Lung microvascular endothelial cell (primary cell): ENCODE data around the gene TFG. TPM values are rescaled to one million over a fixed set of nuclear protein-coding genes. Genes with fewer than 3 reads are reported as not detected.
"Not testable (repeated sequence)": the region's sequence is repeated elsewhere in the genome, so short reads cannot be mapped to it uniquely, and the experiment has no call there.

Experiments used
- DNase-seq, 2 donors: peaks; one replicate each; pipeline versions ENCODE4 v3.0.0 to v3.0.0-alpha.2; 2010; ENCODE audit warnings: low read depth in 2 of 2
- total RNA-seq: library from RNA; depleted of rRNA; stranded (reverse); fragments of >200 nt; gene quantifications from 2 replicates; pipeline ENCODE4 v1.2.1, GENCODE V29; 2014

Gene TFG
- total RNA-seq, result 36.1 and 39.4 TPM in 2 replicates

- DNase-seq, result peak; percentile 99 to 100
Measured at GRCh38 chr3:100708989-100709841, at the start of gene TFG. TFG (plus strand) TSS chr3:100709494; CDS start chr3:100713686, 4,192 bp downstream.

DNA sequence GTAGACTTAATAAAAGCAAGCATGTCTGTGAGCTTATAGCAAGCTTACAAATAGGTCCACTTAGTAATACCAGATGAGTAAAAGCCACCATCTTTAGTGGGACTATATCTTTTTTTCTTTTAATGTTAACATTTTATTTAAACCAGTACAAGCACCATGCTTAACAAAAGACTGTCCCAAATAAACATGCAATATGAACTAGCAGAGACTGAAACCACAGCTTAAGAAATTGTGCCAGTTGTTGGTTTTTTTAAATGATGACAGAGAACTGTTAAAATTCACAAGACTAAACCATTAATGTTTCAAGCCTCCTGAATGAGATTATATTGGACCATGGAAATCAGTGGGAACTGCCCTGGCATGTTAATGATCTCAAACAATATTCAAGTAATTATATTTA lies 48.0 kb upstream of the TFG start:
- DNase-seq, result not testable (repeated sequence)

DNA sequence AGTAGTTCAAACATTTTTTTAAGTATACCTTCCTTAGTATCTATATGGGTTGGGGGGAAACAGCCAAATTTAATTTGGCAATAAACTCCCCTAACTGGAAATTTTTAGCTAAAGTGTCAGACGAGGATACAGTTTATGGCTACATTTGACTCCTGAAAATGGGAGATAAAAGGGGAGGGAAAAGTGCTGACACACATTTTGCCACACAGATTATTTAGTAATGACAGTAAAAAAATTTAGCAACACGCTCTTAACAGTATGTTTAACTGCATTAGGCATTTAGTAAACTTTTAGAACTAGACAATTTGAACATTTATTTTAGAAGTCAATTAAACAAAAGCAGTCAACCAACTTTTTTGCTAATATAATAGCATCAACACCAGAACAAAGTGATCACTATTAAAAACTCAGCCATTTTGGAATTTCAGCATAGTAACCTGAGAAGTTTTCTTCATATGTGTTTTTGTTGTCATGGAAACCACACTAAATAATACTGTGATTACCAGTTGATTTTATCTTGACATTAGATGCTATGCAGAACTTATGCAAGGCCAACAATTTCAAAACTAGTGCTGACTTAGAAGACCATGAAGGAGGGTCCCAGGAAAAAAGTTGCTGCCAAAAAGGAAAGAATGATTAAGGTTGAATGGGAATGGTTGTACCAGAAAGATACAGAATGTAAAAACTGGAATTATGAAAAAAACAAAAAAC lies 47.0 kb upstream of the TFG start:
- DNase-seq, result peak; percentile 11 to 24

DNA sequence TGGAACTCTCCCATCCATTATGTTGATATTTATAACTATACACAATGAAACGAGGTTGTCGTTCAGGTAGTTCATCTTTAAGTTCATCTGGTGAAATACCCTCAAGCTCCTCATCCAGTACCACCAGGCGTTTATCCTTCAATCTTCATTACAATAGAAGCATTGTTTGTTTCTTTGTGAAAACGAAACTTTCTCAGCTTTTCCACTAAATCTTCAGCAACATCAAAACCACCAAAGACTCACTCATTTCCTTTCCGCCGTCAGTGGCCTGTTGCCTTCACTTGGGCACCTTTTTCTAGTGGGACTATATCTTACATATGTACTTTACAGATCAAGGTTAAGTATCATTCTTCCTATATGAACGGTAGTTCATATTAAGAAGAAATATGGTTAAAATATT lies 44.1 kb upstream of the TFG start:
- DNase-seq, result peak in 1 of 2 donors; percentile 54

DNA sequence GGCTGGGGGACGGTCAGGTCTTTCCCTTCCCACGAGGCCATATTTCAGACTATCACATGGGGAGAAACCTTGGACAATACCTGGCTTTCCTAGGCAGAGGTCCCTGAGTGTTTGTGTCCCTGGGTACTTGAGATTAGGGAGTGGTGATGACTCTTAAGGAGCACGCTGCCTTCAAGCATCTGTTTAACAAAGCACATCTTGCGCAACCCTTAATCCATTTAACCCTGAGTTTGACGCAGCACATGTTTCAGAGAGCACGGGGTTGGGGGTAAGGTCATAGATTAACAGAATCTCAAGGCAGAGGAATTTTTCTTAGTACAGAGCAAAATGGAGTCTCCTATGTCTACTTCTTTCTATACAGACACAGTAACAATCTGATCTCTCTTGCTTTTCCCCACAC lies 42.6 kb upstream of the TFG start:
- DNase-seq, result not testable (repeated sequence)

GRCh38 chr3:100667316-100667715 lies 42.0 kb upstream of the TFG start:
- not testable (repeated sequence) for DNase-seq

DNA sequence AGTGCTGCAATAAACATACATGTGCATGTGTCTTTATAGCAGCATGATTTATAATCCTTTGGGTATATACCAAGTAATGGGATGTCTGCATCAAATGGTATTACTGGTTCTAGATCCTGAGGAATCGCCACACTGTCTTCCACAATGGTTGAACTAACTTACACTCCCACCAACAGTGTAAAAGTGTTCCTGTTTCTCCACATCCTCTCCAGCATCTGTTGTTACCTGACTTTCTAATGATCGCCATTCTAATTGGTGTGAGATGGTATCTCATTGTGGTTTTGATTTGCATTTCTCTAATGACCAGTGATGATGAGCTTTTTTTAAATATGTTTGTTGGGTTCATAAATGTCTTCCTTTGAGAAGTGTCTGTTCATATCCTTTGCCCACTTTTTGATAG lies 38.3 kb upstream of the TFG start:
- not testable (repeated sequence) for DNase-seq

DNA sequence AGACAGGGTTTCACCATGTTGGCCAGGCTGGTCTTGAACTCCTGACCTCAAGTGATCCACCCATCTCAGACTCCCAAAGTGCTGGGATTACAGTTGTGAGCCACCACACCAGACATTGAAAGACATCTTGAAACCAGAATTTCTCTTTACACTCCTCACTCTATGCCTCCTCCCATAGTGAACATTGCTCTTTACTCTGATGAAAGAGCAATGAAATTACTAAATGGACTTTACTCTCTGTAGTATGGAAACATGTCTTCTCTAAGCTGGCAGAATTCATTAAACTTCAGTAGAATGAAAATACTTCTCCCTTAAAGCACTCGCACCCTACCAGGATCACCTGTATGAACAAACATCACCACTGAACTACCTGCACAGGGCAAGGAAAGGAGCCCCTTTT lies 27.8 kb upstream of the TFG start:
- no peak for DNase-seq

DNA sequence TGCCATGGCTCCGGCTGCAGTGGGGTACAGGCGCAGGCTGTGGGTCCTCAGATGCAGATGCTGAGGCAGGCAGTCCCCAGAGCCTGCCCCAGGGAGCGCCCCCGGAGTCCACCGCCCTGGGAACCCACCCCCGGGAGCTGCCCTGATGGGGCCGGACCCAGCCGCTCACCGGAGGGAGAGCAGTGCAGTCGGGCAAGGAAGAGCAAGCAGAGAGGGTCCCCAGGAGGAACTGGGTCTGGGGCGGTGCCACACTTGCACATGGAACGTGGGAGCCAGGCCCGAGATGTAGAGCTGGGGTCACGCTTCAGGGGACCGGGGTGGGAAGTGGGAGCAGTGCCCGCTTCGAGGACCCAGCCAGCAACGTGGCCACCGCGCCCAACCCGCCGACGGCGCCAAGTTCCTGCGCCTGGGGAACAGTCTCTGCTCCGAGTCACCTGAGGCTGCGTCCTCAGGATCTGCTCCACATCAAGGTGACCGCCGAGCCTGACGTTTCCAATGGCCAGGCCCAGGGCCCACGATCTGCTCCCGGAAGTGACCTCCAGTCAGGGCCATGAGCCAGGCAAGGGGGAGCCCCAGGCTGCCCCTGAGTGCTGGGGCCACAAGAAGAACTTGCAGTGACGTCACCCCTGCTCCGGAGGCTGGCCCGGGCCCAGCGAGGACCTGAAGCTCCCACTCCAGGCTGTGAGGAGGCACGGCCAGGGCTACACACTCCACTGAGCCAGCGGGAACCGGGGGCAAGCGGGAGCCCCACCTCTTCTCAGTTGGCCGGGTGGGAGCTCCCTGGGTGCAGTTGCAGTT lies 27.0 kb upstream of the TFG start:
- no peak for DNase-seq

GRCh38 chr3:100682854-100683760 lies 26.2 kb upstream of the TFG start:
- DNase-seq, result no peak

DNA sequence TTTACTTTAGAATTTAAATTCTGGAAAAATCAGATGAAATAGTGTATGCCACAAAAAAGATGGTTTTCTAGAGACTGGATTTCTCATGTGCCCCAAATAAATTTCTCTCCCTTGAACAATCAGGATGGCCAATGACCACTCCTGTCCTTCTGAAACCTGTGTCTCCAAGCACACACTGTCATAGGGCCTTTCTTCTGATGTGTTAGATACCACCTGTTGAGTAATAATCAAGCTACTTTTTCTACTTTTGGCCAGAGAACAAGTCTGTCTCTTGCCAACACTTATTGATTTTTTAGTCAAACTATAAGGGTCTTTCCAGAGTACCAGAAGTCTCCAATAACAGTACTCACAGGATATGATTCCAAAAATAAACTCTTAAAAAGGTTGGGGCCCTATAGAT lies 16.1 kb upstream of the TFG start:
- no peak for DNase-seq

DNA sequence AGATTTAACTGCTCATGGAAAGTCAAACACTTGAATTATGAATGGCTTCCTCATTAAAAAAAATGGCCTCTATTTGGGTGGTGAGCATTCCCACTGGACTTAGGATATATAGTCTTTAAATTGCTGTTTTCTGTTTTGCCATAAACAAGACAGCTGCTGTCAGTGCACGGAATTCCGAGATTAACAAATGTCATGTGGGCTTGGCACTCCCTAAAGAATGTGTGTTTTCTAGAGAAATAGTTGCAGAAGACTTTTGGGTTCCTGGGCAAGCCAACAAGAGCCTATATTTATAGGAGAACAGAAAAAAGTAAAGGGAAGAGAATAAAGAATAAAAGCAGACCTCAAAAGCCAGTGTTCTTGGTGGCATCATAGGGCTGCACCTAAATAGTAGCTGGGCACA lies 13.6 kb upstream of the TFG start:
- no peak for DNase-seq

- no peak for DNase-seq
Measured at GRCh38 chr3:100696161-100696560, 13.1 kb upstream of the TFG start.

DNA sequence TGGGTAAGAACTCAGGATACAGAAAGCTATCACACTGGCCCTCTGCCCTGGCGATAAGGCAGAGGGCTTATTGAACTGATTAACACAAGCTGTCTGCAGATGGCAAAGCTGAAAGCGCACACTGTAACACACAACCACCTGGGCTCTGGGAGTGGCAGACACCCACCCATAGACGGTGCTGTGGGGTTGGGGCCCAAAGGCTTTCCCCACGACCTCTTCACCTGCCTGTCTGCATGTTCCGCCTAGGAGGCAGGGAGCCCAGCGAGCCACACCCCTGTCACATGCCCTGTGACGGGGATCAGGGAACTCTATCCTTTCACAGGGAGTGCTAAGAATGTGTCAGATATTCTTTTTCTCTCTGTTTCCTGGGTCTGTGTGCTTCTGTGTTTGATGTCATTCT lies 12.1 kb upstream of the TFG start:
- DNase-seq, result no peak

- no peak for DNase-seq
Measured at GRCh38 chr3:100697723-100698285, 11.5 kb upstream of the TFG start.

DNA sequence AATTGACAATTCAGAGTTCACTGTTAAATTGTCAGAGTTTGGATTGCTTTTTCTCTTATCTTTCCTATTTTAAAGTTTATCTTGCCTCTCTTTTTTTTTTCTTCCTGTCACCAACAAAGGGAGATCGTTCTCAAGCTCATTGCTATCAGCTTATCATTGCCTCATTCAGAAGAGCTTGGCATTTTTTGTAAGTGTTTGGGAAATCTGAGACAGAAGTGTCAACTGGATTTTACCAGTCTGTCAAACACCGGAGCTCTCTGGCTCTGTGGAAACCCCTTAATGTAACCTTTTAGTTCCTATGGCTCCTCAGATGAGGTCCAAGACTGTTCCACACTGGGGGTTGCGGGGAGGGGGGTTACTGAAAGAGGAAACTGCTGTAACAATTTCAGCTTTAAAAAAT lies 10.6 kb upstream of the TFG start:
- DNase-seq, result no peak

DNA sequence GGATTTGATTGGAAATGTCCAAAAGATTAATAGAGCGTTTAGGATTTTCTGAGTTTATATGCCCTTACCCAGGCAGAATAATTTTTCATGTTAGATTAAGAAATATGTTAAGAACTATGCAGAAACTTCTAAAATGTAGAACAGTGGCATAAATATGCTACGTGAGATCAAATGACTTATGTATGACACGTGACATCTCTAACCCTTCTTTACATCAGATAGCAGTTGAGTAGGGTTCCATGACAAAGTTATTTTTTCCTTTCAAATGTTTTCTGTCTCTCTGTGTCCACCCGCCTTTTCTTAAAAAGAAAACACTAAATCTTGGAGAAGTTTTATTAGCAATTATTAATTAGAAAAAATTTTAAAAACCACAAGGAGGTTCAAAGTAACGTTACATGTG lies 8.6 kb upstream of the TFG start:
- DNase-seq, result no peak

DNA sequence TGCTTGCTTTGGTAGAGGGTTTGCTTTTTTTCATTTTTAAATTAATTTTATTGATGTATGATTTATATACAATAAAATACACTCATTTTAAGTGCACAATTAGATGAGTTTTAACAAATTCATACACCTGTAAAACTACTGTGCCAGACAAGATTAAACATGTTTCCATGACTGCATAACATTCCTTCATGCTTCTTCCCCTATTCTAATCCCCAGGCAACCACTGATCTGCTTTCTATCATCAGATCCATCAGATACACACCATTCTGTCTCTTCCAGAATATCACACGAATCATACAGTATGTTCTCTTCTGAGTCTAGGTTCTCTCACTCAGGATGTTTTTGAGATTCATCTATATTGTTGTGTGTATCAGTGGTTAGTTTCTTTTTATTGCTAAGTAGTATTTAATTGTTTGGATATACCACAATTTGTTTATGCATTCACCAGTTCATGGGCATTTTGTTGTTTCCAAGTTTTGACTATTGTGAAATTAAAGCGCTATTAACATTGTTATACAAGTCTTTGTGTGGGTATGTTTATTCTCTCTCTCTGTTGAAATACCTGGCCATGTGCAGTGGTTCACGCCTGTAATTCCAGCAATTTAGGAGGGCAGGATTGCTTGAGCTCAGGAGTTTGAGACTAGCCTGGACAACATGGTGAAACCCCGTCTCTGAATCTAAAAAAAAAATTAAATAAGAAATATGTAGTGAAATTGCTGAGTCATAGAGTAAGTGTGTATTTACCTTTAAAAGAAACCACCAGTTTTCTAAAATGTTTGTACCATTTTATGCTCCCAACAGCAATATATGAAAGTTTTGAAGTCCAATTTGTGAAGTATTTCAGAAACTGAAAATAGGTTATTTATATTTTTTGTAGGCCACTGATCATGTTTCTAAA lies 7.0 kb upstream of the TFG start:
- no peak for DNase-seq

GRCh38 chr3:100702980-100703345 lies 6.3 kb upstream of the TFG start:
- DNase-seq, result no peak

- no peak for DNase-seq
Measured at GRCh38 chr3:100703865-100704264, 5.4 kb upstream of the TFG start.
